Hematopoietic multipotent progenitor cell (in vitro differentiated cells): Measurements from ENCODE around the gene PRM2. TPM values are rescaled to one million over a fixed set of nuclear protein-coding genes. Genes with fewer than 3 reads are reported as not detected.
A peak's percentile ranks its signal among the peaks of the same experiment; 100 is the strongest.

Source experiments
- DNase-seq, 3 donors: peaks; one replicate each; pipeline ENCODE4 v3.0.0-alpha.2; 2011 to 2015; ENCODE audit warnings: low read depth in 2 of 3, low spot score in 2 of 3
- total RNA-seq: library from RNA; depleted of rRNA; stranded (reverse); fragments of >200 nt; gene quantifications from one replicate; pipeline ENCODE4 v1.2.3, GENCODE V29; 2012

The PRM2 gene
- total RNA-seq, 1 donor, result not detected

DNA sequence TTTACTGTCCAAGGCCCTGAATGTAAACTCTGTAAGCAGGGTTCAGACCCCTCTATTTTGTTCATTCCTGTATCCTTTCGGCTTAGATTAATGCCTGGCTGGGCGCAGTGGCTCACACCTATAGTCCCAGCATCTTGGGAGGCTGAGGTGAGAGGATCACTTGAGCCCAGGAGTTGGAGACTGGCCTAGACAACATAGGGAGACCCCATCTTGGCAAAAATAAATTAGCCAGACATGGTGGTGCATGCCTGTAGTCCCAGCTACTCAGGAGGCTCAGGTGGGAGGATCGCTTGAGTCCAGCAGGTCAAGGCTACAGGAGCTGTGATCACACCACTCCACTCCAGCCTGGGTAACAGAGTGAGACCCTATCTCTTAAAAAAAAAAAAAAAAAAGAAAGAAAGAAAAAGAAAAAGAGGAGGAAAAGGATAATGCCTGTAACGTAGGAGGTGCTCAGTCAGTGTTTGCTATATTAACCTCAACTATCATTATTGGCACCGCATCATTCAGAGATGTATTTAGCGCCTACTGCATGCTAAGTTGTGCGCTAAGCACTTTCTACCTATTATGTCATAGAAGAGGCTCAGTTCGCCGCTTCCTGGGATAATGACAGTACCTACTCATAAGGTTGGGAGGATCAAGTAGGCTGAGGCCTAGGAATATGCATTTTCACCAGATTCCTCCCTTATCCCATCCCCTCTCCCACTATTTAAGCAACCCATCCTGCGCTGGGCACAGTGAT, 25.3 kb downstream of the PRM2 start:
- no peak for DNase-seq

DNA sequence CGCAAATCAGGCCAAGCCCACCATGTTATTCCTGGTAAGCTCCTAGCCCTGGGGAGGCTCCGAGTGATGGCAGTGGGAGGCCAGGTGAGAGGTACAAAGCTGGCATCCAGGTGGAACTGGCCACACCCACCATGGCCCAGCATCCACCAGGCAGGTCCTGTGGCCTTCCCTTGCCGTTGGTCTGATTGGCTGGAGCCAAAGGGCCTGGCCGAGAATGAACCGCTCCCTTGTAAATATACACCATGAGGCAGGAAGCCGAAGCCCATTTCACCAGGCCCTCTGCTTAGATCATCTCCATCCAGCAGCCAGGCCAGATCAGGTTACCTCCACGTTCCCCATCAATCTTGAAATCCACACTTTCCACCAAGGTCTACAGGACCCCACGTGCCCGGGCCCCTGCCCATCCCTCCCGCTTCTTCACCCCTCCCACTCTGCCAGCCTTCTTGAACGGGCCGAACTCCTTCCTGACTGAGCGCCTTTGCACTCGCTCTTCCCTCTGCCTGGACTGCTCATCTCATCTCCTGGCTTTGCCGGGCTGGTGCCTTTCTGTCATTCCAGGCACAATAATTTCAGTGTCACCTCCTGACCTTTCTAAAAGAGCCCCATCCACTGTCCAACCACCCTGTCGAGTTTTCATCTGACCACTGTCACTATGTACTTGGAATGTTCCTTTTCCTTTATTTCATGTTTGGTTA, 26.0 kb downstream of the PRM2 start:
- DNase-seq, result no peak

DNA sequence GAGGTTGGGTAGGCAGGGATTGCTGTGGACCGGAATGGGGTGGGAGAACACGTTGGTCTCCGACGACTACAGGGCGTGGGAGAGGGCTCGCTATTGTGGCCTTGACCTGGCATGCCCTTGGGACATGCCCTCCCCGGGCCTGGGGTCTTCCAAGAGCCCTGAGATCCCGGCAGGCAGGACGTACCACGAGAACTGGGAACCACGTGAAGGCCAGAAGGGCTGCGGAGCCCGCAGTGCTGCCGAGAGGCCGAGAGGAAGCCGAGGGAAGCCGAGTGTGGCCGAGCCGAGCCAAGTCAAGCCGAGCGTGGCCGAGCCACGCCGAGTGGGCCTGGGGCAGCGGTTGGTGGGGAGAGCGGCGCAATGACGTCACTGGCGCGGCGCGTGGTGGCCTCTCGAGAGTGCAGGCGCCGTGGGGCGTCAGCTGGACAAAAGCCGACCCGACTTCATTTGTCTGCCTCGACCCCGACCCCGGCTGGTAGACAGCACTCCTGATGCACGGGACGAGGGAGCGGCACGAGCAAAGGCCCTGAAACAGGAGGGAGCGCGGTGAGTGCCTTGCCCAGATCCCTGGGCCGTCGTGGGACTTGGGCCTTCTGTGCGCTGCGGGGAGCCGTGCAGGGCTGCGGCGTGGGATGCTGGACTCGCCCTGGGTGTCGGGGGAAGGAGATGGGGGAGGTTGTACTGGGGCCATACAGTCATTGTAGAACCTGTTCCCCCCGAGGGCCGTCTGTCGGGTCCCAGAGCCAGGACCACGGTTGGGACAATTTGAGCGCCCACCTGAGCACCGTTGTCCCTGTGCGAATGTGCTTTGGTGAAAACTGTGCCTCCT, 26.8 kb downstream of the PRM2 start:
- no peak for DNase-seq

DNA sequence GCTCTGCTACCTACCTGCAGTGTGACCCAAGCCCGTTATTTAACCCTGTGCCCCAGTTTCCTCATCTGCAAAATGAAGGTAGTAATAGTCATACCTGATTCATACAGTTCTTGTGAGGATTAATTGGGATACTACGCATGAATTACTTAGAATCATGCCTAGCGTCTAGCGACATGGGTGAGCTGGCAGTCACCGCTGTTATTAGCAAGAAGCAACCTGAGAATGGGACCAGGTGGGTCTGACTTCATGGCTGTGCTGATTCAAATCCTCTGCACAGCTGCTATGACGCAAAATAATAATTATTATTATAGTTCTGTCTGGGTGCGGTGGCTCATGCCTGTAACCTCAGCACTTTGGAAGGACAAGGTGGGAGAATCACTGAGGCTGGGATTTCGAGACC, 28.1 kb downstream of the PRM2 start:
- no peak for DNase-seq

DNA sequence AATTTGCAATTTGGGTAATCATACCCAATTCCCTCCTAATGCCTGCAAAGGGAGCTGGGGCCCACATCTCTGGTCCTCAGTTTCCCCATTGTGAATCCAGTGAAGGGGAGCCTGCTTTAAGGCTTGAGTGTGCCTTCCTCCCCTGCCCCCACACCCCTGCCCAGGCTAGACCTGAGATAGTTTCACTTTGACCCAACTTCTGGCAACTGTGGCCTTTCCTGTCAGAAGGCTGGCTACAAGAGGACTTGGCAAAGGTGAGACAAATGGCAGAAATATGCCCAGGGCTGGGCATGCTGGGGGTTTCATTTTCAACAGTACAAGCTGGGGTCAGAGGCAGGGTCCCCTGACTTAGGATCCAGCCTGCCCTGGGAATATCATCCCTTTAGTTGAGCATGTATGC, 30.3 kb downstream of the PRM2 start:
- no peak for DNase-seq

DNA sequence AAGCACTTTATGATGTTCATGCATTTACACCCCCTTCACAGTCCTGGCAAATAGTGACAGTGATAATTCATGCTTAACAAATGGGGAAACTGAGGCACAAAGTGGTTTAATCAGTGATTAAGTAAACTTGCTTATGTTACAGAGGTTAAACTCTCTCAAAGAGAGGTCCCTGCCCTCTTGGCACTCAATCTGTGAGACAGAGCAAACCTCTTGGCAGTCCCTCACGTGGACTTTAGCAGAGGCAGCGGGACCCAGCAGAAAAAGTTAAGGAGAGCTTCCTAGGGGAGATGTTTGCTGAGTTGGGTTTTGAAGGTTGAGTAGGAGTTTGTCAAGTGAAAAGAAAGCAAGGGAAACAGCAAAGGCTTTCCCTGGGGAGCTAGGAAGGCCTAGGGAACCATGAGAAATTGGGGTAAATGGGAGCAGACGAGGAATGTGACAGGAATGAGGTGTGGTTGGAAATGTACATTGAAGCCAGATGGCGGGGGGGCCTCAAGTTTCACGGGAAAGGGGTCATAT, 31.0 kb downstream of the PRM2 start:
- DNase-seq, result no peak

DNA sequence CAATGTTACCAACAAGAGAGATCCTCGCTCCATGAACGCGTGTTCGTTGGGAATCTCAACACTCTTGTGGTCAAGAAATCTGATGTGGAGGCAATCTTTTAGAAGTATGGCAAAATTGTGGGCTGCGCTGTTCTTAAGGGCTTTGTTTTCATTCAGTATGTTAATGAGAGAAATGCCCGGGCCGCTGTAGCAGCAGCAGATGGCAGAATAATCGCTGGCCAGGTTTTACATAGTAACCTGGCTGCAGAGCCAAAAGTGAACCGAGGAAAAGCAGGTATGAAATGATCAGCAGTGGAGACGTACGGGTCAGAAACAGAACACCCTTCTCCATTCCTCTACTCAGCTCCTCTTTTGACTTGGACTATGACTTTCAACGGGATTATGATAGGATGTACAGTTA, 33.6 kb downstream of the PRM2 start:
- no peak for DNase-seq

DNA sequence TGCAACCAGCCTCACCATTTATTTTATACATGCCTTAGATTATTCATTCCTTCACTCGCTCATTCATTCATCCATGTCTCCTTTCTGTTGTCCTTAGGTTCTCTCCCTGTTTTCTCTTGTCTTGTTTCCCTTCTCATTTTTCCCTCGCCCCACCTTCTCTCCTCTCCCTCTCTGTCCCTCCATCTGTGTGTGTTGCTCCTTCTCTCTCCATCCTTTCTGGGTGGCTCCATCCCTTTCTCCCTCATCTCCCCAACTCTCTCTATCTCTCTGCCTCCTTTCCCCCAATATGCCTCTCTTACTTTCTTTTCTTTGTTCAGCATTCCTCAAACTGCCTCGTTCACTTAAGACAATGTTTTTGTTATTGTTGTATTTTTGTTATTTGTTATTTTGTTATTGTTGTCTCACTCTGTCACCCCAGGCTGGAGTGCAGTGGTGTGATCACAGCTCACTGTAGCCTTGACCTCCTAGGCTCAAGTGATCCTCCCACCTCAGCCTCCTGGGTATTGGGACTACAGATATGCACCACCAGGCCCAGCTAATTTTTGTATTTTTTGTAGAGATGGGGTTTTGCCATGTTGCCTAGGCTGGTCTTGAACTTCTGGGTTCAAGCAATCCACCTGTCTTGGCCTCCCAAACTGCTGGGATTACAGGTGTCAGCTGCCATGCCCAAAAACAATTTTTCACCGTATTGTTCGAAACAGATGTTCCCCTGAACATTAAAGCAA, 34.6 kb downstream of the PRM2 start:
- DNase-seq, result no peak

DNA sequence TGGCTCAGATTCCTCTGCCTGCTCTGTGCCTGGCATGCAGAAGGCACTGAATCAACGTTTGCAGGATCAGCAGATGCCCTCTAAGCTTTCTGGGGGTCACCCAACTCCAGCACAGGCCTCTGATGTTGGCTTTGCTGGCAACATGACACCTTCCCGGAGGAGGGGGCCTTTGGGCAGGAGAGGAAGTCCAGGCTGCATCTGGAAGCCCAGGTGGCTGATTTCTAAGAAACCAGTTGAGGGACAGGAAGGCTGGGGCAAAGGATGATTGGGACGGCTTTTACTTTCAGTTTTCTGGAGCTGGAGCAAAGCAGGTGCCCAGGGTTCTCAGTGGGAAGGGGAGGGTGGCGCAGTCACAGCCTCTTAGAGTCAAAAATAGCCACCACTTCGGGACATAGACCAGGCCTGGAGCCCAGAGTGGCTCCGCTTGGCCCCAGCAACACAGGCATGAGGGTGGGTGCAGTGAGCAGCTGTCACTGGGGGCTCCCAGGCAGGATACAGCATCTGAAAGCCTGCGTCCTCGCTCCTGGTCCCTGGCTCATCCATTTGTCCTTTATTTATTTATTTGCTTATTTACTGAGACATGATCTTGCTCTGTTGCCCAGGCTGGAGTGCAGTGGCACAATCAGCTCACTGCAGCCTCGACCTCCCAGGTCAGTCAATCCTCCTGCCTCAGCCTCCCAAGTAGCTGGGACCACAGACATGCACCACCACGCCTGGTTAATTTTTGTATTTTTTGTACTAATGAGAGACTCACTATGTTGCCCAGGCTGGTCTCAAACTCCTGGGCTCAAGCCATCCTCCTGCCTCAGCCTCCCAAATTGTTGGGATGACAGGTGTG, 35.4 kb downstream of the PRM2 start:
- DNase-seq, result peak in 1 of 3 donors; percentile 71

DNA sequence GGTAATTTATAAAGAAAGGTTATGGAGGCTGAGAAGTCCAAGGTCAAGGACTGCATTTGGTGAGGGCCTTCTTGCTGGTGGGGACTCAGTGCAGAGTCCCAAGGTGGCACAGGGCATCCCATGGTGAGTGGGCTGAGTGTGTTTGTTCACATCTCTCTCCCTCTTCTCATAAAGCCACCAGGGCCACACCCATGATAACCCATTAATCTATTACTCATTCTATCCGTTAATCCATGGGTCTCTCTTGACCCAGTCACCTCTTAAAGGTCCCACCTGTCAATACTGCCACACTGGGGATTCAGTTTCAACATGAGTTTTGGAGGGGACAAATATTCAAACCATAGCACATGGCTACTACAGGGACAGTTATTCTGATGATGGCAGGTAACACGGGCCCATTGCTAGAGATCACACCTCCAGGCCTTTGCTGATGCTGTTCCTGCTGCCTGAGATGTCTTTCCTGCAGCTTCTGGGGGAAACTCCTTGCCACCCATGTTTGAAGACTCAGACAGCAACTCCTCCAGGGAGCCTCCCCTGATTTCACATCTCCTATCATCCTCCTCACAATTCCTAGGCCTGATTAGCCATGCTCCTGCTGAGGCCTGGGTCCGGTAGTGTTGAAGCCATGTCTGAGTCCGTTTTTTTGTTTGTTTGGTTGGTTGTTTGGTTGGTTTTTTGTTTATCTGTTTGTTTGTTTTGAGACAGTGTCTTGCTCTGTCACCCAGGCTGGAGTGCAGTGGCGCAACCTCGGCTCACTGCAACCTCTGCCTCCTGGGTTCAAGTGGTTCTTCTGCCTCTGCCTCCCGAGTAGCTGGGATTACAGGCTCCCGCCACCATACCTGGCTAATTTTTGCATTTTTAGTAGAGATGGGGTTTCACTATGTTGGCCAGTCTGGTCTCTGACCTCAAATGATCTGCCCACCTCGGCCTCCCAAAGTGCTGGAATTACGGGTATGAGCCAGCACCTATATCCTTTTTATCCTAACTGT, 36.3 kb downstream of the PRM2 start:
- DNase-seq, result no peak

DNA sequence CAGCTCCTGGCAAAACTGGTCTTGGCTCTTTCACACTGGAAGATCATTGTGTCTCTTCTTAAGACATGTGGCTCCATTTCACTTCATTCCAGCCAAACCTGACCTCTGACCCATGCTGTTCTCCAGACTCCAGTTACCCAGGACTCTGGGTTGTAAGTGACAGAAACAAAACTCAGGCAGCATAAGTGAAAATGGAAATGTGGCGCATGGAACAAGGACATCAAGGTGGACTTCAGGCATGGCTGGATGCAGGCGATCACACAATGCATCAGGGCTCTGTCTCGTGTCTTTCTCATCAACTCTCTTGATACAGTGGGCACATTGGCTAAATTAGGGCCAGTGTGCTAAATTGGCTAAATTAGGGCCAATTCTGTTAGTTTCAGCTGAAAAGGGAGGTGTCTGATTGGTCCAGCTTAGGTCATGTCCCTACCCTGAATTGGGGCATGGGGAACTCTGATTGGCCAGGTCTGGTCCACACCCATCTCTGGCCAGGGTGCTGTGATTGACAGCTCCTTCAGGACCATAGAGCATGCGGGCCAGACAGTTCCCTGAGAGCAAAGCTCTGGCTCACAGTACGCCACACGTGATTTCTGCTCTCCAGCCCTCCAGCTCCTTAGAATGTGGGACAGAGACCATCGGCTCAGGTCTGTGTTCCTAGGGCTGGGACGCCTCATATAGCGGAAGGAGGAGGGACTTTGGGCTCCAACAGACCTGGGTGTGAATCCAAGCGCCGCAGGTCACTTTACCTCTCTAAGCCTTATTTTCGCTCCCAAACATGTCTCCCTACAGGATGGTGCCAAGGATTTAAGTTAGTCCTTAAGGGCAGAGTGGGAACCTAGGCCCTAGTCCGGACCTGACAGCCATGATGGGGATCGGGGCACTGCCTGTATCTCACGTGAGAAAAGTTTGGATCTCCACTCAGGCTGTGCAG, 37.7 kb downstream of the PRM2 start:
- no peak for DNase-seq

DNA sequence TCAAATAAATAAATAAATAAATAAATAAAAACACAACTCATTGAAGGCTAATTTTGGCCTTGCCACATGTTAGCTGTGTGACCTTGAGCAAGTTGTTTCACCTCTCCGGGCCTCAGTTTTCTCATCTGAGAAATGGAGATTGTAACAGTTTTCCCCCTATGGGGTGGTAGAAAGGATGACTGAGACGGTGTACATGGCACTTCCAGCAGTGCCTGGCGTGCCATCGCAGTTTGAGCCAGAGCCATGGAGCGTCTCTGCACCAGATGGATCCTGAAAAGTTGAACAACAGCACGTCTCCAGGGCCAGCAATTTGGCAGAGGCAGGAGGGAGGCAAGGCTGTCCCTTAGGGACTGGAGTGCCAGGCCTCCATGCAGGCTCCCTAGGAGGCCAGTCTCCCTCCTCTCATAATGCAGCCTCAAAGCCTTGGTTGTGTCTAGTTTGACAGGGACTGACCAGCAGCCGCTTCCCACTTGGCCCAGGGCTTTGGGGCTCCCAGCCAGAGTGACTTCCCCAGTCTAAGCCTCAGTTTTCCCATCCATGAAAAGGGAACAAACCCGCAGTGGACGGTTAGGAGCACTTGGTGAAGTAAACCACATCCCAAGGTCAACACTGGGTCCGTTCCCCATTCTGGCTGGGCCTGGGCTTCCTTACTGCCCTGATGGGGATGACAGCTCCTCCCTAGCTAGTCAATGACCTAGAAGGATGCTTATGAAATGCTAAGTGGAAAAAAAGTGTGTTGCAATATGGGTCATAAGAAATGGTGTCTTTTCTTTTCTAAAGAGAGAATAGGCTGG, 39.6 kb downstream of the PRM2 start:
- DNase-seq, result no peak

DNA sequence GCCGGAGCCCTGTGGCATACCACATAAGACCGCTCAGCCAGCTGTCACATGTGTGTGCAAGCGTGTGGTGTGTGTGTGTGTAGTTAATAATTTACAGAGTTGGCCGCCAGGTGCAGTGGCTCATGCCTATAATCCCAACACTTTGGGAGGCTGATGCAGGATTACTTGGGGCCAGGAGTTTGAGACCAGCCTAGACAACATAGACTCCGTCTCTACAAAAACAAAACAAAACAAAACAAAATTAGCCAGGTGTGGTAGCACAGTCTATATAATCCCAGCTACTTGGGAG, 40.6 kb downstream of the PRM2 start:
- DNase-seq, result peak in 1 of 3 donors; percentile 42

DNA sequence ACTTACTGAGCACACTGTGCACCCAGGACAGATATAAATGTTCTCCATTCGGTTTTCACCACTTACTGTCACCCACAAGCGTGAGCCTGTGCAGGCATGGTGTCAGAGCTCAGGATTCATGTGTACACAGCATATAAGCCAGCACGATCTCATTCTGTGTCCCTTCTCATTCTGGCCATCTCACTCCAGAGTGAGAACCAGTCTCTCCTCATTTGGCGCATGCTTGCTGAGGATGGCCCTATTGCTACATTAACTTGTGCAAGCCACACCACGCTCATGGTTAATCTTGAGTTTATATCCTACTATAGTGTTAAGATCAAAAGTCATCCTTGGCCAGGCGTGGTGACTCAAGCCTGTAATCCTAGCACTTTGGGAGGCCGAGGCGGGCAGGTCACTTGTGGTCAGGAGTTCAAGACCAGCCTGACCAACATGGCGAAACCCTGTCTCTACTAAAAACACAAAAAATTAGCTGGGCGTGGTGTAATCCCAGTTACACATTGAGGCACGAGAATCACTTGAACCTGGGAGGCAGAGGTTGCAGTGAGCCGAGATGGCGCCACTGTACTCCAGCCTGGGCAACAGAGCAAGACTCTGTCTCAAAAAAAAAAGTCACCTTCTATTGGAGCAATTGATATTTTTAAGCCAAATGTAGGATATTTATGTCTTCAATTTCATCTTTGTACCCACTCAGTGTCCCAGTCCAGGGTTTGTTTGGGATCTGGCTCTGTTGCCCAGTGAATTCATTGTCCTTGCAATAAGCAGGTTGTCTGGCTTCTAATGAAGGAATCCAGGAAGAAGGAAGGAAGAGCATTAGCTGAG, 41.2 kb downstream of the PRM2 start:
- DNase-seq, result no peak

DNA sequence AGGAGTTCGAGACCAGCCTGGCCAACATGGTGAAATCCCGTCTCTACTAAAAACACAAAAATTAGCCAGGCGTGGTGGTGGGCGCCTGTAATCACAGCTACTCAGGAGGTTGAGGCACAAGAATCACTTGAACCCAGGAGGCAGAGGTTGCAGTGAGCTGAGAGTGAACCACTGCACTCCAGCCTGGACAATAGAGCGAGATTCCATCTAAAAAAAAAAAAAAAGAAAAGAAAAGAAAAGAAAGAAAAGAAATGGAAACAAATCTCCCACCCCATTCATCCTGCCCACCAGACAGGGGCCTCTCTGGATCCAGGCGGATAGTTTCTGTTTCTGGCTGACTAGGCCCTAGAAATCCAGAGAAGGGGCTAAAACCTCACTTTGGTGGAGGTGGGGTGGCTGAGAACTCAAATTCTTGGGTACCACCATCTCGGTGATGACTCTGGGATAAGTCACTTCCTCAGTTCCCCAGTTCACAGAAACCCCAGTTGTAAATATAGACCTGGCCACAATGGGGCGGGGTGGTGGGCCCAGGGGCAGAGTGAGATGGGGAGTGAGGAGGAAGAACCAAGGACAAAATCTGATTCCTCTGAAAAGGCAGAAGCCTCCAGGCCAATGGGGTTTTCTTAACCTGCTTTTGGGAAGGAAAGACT, 42.4 kb downstream of the PRM2 start:
- DNase-seq, result peak in 2 of 3 donors; percentile 50 to 53
